AG10803 (cell line): ENCODE measurements around the gene TCERG1L.

Experiments
- DNase-seq: peaks from one replicate; pipeline ENCODE4 v3.0.0; 2010; ENCODE audit warnings: low read depth
- H3K4me3 ChIP-seq: 2 replicates; pipeline ENCODE4 v1.5.1; 2011; ENCODE audit warnings: mild to moderate bottlenecking, low read length, control low read depth
- TF ChIP-seq, protein P1 (sequence below): conservative IDR thresholded peaks from 2 replicates; pipeline ENCODE4 v1.5.1; 2011; ENCODE audit warnings: mild to moderate bottlenecking, low read length, control low read depth, inconsistent platforms

TCERG1L gene

DNA sequence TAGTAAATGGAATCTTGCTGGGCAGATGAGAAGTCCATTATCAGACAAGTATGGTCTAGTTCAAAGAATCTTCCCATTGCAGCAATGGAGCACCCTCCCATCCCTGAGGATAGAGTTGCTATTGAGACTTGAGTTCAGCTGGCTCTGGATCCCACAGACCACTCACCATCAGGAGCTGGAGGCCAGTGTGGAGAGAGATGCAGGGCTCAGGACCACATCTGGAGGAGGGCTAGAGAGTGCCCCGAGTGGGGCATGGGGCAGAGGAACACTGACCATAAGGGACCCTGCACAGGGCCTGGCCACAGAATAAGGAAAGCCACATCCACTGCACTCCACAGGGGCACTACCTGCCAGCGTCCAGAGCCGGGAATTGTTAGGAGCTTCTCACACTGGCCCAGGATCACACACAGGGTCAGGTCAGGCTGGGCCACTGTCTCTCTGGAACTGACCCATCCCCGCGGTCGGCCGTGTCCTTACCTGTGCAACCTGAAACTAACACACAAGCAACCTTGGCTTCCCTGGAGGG is 41.3 kb upstream of the TCERG1L start:
- H3K4me3 ChIP-seq = no peak overlapping the region
- TF ChIP-seq, protein P1, sequence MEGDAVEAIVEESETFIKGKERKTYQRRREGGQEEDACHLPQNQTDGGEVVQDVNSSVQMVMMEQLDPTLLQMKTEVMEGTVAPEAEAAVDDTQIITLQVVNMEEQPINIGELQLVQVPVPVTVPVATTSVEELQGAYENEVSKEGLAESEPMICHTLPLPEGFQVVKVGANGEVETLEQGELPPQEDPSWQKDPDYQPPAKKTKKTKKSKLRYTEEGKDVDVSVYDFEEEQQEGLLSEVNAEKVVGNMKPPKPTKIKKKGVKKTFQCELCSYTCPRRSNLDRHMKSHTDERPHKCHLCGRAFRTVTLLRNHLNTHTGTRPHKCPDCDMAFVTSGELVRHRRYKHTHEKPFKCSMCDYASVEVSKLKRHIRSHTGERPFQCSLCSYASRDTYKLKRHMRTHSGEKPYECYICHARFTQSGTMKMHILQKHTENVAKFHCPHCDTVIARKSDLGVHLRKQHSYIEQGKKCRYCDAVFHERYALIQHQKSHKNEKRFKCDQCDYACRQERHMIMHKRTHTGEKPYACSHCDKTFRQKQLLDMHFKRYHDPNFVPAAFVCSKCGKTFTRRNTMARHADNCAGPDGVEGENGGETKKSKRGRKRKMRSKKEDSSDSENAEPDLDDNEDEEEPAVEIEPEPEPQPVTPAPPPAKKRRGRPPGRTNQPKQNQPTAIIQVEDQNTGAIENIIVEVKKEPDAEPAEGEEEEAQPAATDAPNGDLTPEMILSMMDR = no peak
- no peak for DNase-seq

DNA sequence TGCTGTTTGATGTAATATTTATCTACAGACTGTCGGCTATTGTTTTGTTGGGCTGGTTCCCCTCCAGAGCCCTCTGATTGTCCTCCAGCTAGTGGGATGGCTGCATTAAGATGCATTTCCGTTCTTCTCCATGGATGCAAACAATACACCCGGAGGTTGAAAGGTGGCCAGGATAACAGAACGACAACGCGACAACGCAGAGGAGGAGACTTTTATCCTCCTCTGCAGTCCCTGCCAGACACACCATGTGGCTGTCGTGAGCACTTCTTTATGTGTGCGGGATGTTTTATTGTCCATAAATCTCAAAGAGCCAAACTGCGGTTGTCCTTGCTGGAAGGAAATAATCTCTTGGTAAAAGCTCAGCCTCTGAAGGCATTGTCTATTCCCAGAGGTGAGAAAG is 39.1 kb upstream of the TCERG1L start:
- no peak overlapping the region for H3K4me3 ChIP-seq
- DNase-seq = no peak
- TF ChIP-seq, protein P1 = no peak

DNA sequence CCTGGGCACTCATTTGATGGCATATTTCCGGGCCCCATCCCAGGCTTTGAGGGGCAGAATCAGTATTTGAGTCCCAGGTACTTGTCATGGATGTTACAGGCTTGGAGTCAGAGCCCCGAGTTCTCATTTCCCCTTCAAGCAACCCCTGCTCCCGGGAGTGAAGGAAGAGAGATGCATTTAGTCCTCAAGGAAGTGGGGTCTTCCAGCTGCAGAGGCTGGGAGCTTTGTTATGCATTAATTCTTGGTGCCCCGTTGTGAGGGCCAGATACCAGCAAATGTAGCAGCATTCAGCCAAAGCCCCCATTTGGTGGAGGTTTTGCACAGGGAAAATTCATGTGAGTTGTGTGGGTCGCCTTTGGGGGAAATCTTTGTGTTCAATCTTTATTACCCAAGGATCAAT is 38.7 kb upstream of the TCERG1L start:
- DNase-seq = no peak
- H3K4me3 ChIP-seq = no peak overlapping the region
- TF ChIP-seq, protein P1 = no peak

DNA sequence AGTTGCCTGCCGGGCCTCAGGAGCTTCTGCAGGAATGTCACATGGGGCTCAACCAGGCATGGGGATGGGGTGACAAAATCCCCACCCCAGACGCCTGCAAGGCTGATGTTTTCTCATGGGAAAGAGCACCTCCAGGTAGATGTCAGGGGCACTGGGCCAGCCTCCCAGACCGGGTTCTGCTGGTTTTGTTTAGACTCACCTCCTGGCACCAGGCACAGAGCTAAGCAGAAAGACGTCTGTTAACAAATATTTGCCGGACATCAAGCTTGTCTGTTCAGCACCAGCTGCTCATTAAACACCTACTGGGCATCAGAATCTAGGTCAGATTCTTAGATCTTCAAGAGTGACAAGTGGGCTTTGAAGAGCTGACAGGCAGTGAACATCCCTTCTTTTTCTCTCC is 34.9 kb upstream of the TCERG1L start:
- no peak for DNase-seq
- no peak overlapping the region for H3K4me3 ChIP-seq
- TF ChIP-seq, protein P1 = no peak

DNA sequence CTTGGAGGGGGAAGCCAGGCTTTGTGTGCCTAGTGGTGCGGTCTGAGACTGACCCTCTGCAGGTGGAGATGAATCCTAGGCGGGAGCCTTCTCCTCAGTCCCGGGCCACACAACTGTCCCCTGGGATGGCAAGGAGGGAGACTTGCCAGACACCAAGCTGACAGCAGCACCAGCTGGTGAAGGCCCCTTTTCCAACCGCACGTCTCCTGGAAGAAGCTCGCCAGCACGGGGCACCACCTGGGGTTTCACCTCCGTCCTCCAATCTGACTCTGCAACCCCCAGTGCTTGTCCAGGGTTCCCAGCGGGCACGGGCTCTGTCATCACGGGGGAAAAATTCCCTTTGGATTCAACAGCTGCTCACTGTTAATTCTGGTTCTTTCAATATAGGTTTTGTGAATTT is 34.2 kb upstream of the TCERG1L start:
- H3K4me3 ChIP-seq = no peak overlapping the region
- TF ChIP-seq, protein P1 = no peak
- DNase-seq = no peak

DNA sequence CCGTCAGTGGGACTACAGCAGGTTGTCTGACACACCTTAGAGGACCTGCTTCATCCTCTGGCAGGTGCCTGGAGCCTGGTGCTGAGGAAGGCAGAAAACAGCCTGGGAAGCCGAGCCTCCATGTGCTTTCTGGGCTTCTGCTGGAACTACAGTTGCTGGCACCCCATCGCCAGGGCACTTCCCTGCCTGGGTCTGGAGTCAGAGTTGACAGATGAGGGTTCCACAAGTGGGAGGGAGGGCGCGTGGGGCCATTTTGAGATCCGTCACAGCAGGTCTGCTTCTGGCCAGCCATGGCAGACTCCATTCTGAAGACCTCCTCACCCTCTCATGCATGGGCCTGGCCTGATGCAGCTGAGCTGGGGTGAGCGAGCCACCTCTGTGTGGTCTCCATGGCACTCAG is 33.2 kb upstream of the TCERG1L start:
- DNase-seq = no peak
- TF ChIP-seq, protein P1 = no peak
- no peak overlapping the region for H3K4me3 ChIP-seq

DNA sequence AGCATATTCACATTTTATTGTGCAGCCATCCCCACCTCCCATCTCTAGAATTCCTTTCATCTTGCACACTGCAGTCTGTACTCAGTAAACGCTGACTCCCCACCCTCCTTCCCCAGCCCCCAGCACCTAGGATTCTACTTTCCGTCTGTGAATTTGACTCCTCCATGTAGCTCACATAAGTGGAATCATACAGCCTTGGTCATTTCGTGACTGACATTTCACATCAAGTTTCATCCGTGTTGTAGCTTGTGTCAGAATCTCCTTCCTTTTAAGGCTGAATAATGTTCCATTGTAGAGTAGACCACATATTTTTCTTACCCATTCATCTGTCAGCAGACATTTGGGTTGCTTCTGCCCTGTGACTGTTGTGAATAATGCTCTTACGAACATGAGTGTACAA is 26.2 kb upstream of the TCERG1L start:
- TF ChIP-seq, protein P1 = no peak
- DNase-seq = no peak
- H3K4me3 ChIP-seq = no peak overlapping the region
